HL-60 (cell line): ENCODE data around the gene RASA2.

Experiments
- GABPA ChIP-seq: IDR thresholded peaks from 2 replicates; pipeline ENCODE4 v1.6.1; 2012; ENCODE audit warnings: low read depth
- SPI1 ChIP-seq: IDR thresholded peaks from 2 replicates; pipeline ENCODE4 v1.6.1; 2012; ENCODE audit warnings: low read depth, mild to moderate bottlenecking, borderline replicate concordance
- TF ChIP-seq, protein P1 (sequence below): IDR thresholded peaks from one replicate; pipeline ENCODE4 v1.5.1; 2011; ENCODE audit warnings: low read length, control low read depth, inconsistent platforms; ENCODE audit not compliant: insufficient read depth

DNA sequence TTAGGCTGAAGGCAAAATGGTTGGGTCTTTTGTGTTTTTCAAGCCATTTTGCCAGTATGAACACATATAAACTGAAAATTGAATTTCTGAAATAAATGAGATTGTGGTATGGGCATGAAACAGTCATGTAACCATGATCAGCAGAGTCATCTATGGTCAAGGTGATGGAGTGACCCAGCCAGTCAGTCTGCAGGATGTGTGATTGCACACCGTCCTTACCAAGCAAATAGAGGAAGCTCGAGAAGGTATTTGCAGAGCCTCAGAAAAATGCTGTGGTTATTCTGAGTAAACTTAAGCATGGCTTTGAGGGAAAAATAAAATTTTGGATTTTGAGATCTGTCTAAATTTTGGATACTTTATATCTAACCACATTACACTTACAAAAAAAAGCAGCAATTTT lies 155.4 kb downstream of the RASA2 start:
- TF ChIP-seq, protein P1, sequence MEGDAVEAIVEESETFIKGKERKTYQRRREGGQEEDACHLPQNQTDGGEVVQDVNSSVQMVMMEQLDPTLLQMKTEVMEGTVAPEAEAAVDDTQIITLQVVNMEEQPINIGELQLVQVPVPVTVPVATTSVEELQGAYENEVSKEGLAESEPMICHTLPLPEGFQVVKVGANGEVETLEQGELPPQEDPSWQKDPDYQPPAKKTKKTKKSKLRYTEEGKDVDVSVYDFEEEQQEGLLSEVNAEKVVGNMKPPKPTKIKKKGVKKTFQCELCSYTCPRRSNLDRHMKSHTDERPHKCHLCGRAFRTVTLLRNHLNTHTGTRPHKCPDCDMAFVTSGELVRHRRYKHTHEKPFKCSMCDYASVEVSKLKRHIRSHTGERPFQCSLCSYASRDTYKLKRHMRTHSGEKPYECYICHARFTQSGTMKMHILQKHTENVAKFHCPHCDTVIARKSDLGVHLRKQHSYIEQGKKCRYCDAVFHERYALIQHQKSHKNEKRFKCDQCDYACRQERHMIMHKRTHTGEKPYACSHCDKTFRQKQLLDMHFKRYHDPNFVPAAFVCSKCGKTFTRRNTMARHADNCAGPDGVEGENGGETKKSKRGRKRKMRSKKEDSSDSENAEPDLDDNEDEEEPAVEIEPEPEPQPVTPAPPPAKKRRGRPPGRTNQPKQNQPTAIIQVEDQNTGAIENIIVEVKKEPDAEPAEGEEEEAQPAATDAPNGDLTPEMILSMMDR = no peak
- TF ChIP-seq GABPA (no peak), SPI1 (peak; percentile 27; the same call in 1 of the 2 replicates)
